ENCODE data around the gene ARHGAP12.
"Not testable (repeated sequence)": the region's sequence is repeated elsewhere in the genome, so short reads cannot be mapped to it uniquely, and the experiment has no call there.

The ARHGAP12 gene

DNA sequence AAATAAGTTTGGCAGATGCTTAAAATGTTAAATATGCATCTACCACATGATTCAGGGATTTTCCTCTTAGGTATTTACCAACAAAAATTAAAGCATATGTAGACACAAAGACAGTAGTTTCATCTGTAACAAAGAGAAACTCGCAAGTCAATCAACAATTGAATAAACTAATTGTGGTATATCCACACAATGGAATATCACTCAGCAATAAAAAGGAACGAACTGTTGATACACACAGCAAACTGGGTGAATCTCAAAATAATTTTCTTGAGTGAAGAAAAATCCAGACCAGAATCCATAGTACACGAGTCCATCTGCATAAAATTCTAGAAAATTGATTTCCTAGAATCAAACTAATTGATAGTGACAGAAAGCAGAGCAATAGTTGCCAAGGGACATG lies 5.2 kb downstream of the ARHGAP12 start:
- DNase-seq = no peak

GRCh38 chr10:31921031-31921430 lies 7.6 kb downstream of the ARHGAP12 start:
- no peak for DNase-seq

DNA sequence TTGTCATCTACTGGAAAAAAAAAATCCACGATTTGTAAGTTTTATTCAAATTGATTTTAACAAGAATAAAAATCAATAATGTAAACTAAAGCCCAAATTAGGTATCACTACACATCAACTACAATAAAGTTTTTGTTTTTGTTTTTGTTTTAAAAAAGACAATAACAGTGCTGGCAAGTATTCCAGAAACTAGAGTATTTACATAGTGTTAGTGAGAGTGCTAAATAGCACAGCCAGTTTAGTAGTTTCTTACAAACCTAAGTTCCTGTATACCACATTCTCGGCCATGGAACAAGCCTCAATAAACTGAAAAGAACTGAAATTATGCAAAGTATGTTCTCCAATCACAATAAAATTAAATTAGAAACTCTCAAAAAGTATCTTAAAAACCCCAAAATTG lies 8.1 kb downstream of the ARHGAP12 start:
- no peak for DNase-seq

- no peak for DNase-seq
Measured at GRCh38 chr10:31918671-31919409, 9.8 kb downstream of the ARHGAP12 start.

DNA sequence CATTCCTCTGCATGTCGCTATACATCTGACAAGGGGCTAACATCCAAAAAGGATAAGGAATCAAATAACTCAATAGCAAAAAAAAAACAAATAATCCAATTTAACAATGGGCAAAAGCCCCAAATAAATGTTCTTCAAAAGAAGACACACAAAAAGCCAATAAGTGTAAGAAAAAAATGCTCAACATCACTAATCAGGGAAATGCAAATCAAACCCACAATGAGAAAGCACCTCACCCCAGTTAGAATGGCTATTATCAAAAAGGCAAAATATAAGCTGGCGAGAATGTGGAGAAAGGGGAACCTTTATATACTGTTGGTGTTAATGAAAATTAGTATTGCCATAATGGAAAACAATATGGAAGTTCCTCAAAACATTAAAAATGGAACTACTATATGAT lies 14.3 kb downstream of the ARHGAP12 start:
- DNase-seq = no peak

DNA sequence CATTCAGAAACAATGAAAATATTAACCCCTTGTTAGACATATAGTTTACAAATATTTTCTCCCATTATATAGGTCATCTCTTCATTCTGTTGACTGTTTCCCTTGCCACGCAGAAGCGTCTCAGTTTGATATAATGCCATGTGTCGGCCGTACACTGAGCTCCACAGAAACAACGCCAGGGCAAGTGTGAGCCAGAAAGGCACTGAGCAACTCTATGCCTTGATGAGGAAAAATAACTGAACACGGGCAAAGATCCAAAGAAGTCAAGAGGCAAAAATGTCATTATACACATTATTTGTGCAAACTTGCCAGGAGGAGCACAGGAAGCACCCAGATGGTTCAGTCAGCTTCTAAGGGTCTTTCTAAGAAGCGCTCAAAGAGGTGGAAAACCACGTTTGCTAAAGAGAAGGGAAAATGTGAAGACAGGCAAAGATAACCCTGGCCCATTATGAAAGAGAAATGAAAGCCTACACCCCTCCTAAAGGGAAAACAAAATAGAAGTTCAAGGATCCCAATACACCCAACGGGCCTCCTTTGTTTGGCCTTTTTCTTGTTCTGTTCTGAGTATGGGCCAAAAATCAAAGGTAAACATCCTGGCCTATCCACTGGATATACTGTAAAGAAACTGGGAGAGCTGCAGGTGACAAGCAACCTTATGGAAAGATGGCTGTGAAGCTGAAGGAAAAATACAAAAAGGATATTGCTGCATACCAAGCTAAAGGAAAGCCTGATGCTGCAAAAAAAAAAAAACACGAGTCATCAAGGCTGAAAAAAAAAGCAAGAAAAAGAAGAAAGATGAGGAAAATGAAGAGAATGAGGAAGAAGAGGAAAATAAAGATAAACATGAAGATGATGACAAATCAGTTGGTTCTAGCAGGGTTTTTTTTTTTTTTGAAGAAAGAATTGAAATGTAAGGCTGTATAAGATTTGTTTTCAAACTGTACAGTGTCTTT lies 15.5 kb downstream of the ARHGAP12 start:
- DNase-seq = no peak

GRCh38 chr10:31912289-31912688 lies 16.3 kb downstream of the ARHGAP12 start:
- DNase-seq = no peak

DNA sequence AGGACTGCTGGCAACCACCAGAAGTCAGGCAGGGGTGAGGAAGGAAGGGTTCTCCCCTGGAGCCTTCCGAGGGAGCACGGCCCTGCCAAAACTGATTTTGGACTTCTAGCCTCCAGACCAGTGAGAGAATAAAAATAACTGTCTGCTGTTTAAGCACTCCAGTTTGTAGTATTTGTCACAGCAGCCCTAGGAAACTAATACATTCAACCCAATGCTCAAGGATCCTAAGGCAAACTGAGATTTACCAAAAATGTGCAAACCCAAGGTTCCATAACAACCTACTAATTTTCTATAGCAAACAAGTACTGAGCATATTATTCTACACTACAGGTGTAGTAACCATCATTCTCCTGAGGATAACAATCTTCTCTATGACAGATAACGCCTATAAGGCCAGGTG lies 18.6 kb downstream of the ARHGAP12 start:
- no peak for DNase-seq

DNA sequence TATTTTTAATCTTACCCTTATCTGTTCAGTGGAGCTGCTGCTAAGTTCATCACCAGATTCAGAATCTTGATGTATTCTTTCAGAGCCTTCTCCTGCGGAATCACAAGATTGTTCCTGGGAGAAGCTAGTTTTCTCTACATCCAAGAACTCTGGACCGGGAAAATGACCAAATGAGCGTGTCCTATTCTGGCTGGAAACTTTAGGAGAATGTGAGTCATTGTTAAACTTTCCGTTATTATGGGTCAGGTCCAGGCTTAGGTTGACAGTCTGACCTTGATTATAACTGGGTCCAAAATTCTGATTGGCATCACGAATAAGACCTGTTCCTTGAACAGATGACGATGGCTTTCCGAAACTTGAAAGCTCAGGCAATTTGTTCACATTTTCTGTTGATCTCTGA lies 20.5 kb downstream of the ARHGAP12 start:
- DNase-seq = no peak

DNA sequence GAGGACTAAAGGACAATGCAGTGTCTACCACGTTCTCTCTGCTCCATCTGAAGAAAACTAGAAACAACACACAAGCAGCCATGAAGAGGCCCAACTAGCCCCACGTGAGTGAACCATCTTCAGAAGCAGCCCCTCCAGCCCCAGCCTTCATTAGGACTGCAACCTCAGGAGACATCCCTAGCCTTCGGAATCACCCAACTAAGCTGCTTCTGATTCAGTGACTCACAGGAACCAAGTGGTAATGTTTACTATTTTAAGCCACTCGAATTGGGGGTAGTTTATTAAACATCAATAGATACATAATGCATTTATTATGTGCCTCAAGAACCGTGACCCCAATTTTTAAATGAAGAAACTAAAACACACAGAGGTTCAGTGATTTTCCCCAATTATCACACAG lies 22.6 kb downstream of the ARHGAP12 start:
- DNase-seq = no peak

DNA sequence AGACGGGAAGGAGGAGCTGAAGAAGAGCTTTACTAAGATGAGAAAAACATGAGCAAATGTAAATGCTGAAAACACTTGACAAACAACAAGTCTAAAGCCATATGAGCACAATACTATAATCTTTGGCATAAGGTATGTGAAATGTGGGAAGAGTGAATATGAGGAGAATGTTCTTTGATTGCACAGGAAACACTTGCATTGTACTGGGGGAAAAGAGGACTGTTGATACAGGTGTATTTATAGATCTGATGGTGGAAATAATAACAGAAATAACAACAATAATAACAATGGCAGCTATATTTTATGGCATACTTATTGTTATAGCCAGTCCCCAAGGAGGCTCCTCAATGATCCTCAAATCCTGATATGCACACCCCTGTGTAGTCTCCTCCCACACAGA lies 23.0 kb downstream of the ARHGAP12 start:
- DNase-seq = no peak

DNA sequence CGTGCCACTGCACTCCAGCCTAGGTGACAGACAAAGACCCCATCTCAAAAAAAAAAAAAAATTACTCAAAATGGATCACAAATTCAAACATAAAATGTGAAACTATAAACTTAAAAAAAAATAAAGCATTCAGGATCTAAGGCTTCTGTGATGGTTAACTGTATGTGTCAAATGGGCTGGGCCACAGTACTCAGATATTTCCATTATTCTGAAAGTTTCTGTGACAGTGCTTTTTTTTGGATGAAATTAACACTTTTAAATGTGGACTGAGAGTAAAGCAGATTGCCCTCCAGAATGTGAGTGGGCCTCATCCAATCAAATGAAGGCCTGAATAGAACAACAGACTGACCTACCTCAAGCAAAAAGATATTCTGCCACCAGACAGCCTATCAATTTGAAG lies 26.0 kb downstream of the ARHGAP12 start:
- no peak for DNase-seq

DNA sequence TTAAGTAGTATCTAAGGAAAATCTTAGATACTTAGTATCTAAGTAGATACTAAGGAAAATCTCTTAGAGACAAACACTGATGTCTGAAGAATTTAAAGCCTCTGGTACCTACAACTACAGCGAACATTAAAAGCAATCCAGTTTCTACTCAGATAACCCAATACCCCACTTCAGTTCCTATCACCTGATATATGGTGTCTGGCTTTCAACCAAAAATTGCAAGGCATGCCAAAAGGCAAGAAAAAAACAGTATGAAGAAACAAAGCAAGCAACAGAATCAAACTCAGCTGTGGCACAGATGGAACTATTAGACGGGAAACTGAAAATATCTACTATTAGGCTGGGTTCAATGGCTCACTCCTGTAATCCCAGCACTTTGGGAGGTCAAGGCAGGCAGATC lies 31.1 kb downstream of the ARHGAP12 start:
- no peak for DNase-seq

DNA sequence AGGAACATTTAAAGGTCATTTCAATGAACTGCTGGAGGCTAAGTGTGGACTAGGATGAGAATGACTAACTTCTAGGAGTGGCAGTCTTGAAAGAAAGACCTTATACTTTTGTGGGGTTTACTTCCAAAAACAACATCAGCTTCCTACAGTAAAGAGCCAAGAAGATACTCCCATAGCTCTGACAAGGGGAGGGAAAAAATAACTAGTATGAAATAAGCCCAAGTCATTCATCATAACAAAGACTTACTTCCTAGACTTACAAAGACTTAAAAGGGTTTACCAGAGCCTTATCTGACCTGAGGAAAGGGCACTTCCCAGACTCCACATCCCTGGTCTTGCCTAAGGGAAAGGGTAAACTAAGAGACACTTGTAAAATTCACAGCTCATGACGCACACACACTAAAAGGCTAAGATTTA lies 31.7 kb downstream of the ARHGAP12 start:
- DNase-seq = no peak

GRCh38 chr10:31895722-31896121 lies 32.9 kb downstream of the ARHGAP12 start:
- DNase-seq = not testable (repeated sequence)

- DNase-seq = no peak
Measured at GRCh38 chr10:31888442-31888841, 40.2 kb downstream of the ARHGAP12 start.

- DNase-seq = no peak
Measured at GRCh38 chr10:31887850-31888249, 40.8 kb downstream of the ARHGAP12 start.

DNA sequence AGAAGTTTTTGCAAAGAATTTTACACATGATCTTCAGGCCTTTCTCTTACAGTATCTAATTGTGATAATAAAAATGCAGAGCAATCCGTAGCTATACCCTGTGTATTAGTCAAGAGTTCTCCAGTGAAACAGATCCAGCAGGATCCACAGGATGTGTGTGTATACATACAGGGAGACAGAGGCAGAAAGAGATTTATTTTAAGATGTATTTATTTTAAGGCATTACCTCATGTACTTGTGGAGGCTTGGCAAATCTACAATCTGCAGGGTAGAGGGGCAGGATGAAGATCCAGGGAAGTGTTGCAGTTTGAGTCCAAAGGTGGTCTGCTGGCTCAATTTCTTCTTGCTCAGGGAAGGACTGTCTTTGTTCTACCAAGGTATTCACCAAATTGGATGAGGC lies 41.7 kb downstream of the ARHGAP12 start:
- DNase-seq = no peak

DNA sequence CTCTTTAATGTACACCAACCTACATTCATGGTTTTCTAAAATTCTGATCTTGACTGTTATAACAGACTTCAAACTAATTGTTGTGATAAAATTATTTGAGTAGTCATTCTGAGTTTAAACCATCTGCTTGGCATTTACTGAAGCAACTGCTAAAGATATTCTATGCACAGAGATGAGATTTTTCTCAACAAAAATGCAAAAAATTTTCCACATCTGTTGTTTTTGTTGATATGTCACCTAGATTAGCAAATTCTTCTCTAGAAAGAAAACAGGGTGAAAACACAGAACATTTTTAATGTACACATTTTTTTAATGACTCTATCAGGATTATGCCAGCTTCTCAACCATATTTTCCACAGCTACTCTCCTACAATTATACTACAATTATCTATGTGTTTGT lies 42.7 kb downstream of the ARHGAP12 start:
- no peak for DNase-seq

DNA sequence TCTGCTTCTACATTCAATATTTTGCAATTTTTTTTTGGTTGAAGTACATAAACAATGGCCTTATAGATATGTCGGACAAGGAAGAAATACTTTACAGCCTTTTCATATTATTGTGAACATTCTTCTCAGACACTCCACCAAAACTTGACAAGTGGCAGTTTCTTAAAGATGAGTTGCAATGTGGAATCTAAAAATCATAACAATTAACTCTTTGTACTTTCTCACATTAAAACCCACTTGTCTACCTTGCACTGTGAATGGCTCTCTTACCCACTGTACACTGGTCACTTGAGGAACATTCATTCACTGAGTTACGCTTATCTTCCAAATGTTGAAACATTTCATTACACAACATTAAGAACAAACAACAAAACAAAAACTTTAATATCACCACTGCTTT lies 44.2 kb downstream of the ARHGAP12 start:
- DNase-seq = no peak

DNA sequence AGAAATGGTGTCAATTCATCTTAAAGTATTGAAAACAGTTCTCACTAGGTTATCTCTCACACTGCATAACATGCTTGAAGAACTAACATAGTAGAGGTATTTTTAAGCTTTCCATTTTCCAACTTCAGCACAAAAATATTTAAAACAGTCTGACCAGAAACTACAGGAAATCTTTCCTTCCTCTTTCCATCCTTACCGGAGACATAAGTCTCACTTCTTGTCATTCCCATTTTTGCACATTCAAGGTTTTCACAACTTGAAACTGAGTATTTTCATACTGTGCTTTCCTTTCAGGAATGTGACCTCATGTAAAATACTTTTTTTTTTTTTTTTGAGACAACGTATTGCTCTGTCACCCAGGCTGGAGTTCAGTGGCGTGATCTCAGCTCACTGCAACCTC lies 45.2 kb downstream of the ARHGAP12 start:
- DNase-seq = no peak

- no peak for DNase-seq
Measured at GRCh38 chr10:31878486-31878885, 50.1 kb downstream of the ARHGAP12 start.

- DNase-seq = no peak
Measured at GRCh38 chr10:31876652-31877352, 51.8 kb downstream of the ARHGAP12 start.

- DNase-seq = no peak
Measured at GRCh38 chr10:31875608-31876007, 53.0 kb downstream of the ARHGAP12 start.

All from NCI-H524 treated with DMSO at 0.1 percent for 48 hours (cell line).